NCI-H2196 treated with DMSO at 0.1 percent for 48 hours (cell line): ENCODE data around the gene TNIK.

Experiments used
- DNase-seq: peaks from one replicate; lab custom pipeline; 2025; ENCODE audit not compliant: unreplicated experiment; lab: John Stamatoyannopoulos, UW

Gene TNIK

DNA sequence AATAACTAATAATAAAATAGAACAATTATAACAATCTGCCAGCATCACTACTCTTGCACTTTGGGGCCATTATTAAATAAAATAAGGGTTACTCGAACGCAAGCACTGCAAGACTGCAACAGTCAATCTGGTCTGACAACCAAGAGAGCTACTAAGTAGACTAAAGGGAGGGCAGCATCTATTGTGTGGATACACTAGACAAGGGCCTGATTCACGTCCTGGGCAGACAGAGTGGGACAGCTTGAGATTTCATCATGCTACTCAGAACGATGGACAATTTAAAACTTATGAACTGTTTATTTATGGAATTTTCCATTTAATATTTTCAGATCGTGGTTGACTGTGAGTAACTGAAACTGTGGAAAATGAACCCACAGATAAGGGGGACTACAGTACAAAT is 39.5 kb downstream of the TNIK start:
- no peak for DNase-seq

DNA sequence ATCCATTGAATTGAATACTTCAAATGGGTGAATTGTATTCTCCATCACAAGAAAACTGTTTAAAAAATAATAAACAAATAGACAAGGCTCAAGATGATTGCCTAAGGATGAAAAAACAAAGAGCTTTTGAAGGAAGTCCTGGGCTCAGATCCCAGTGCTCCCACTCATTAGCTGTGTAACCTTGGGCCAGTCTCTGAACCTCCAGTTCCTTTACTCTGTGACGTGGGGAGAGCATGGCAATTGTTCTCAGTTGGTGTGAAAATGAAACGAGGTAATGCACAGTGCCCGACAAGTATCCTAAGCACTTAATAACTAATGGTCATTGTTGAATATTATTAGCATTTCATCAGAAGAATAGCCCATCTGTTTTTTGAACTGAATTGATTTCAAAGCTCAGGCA is 40.7 kb downstream of the TNIK start:
- DNase-seq, result no peak

DNA sequence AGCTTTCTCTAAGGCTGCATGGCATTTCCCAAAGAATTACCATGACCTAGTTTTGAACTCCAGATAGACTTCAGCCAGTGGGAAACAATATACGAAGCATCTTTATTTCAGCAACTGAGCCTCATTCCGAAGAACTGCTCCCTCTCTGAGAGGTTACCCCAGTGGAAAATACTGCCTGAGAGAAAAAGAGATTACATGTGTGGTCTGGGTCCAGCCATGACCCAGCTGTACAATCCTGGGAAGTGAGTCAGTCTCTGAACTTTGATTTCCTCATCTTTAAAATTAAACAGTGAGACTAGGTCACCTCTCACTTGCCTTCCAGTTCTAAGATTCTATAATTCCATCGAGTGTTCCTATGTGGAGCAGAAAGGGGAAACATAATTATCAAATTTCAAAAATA is 42.4 kb downstream of the TNIK start:
- DNase-seq, result no peak

GRCh38 chr3:171417137-171417536 is 43.1 kb downstream of the TNIK start:
- no peak for DNase-seq

- no peak for DNase-seq
These were observed 43.5 kb downstream of the TNIK start for GRCh38 chr3:171416666-171417065.

- DNase-seq, result no peak
These were observed 44.1 kb downstream of the TNIK start for GRCh38 chr3:171416061-171416460.

GRCh38 chr3:171415070-171415469 is 45.1 kb downstream of the TNIK start:
- DNase-seq, result no peak

GRCh38 chr3:171412473-171412872 is 47.7 kb downstream of the TNIK start:
- DNase-seq, result no peak

- no peak for DNase-seq
These were observed 48.2 kb downstream of the TNIK start for GRCh38 chr3:171412054-171412453.

GRCh38 chr3:171410186-171410585 is 50.0 kb downstream of the TNIK start:
- no peak for DNase-seq

DNA sequence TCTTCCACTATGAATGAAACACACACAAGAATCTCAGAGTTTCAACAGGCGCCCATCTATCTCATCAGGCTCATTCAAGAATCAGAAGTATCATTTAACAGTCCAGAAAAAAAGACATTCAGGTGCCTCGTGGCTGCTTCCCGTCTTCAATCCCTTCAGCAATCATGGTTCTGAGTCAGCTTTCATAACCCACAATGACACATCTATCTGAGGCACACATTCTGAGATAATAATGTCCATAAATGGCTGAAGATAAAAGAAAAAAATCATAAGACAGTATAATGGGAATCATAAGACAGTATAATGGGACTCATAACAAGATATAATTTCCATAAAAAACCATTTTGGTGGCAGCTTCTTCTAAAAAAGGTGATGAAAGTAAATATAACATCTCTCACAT is 52.4 kb downstream of the TNIK start:
- DNase-seq, result no peak

- no peak for DNase-seq
These were observed 55.7 kb downstream of the TNIK start for GRCh38 chr3:171404376-171404967.

- no peak for DNase-seq
These were observed 57.9 kb downstream of the TNIK start for GRCh38 chr3:171402281-171402680.

DNA sequence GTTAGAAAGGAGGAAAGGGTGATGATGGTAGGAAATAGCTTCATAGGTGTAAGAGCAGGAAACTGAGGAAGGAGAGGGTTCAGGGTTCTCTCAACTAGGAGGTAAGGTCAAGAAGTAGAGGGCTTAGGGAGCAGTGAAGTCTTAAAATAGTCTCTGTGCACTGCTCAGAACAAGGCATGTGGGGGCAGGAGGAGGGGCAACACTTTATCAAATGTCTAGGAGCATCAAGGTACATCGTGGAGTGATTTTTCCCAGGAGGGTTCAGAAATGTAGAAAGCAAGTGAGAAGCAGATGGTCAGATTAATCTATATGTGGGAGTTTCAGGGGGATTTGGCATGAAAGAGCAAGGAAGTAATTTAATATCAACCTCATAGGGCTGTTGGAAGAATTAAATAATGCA is 58.8 kb downstream of the TNIK start:
- DNase-seq, result no peak

DNA sequence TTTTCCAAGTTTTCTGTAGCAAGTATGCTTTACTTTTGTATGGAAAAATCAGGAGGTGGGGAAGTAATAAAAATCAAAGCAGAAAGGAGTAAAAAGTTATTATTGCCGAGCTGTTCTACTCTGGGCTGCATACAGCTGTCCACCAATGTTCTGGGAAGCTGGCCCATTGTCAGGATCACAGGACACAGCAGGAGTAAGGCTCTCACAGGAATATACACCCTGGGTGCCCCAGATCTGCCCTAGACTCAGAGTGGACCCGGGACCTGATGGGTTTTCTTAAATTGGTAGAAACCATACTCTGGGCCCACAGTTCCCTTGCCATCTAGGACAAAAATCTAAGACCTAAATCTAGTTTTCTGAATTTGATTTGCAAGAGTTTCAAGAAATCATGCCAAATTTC is 60.4 kb downstream of the TNIK start:
- DNase-seq, result no peak

- DNase-seq, result no peak
These were observed 61.9 kb downstream of the TNIK start for GRCh38 chr3:171398343-171398742.

- DNase-seq, result no peak
These were observed 63.1 kb downstream of the TNIK start for GRCh38 chr3:171397089-171397488.

DNA sequence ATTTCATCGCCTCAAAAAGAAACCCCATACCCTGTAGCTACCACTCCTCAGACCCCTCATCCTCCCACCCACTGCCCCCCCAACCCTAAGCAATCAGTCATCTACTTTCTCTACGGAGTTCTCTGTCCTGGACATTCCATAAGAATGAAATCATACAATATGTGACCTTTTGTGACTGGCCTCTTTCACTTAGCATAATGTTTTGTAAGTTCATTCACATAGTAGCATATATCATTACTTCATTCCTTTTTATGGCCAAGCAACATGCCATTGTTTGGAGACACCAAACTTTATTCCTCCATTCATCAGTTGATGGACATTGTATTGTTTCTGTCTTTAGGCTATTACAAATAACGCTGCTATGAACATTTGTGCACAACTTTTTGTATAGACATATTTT is 64.2 kb downstream of the TNIK start:
- DNase-seq, result no peak

DNA sequence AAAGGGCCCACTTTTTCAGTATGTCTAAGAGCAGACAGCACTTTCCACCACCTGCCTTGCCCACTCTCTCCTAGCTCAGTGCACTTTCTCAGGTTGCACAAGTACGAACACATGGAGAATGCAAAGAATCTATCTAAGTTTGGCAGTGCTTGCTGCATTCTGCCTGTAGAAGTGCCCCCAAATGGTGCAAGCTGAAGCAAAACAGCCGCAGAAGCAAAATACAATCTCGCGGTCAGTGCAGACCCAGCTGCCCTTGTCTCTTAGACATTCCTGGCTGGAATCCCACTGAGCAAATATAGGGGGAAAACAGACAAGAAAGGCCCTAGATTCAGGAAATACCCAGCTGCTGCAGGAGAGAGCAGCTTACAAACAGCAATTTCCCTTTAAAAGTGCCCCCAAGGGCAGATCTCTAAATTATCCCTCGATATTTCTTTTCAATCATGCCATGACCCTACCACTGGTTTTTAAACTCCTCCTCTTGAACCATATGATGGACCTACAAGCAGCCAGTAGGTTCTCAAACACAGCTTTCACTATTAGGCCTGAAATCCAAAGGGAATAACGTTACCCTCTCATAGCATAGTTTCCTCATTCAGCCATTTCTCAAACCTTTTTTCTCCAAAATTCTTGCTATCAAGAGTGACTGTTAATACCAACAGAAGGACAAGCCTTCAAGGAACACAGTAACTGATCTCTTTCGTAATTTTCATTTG is 67.0 kb downstream of the TNIK start:
- peak; percentile 63 for DNase-seq

DNA sequence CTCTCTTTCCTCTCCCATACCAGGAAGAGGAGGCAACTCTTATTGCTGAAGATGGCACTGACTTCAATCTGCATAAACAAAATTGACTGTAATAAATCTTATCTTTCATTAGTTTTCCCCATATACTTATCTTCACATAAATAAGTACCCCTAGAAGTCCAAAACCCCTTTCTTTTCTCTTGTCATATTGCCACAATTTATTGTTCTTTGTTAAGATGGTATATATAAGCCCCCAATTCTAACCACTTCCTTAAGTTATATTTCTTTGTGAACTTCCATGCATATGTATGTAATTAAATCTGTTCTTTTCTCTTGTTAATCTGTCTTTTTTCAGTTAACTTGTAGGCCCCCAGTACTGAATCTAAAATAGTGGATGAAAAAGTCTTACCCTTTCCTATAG is 68.8 kb downstream of the TNIK start:
- no peak for DNase-seq

DNA sequence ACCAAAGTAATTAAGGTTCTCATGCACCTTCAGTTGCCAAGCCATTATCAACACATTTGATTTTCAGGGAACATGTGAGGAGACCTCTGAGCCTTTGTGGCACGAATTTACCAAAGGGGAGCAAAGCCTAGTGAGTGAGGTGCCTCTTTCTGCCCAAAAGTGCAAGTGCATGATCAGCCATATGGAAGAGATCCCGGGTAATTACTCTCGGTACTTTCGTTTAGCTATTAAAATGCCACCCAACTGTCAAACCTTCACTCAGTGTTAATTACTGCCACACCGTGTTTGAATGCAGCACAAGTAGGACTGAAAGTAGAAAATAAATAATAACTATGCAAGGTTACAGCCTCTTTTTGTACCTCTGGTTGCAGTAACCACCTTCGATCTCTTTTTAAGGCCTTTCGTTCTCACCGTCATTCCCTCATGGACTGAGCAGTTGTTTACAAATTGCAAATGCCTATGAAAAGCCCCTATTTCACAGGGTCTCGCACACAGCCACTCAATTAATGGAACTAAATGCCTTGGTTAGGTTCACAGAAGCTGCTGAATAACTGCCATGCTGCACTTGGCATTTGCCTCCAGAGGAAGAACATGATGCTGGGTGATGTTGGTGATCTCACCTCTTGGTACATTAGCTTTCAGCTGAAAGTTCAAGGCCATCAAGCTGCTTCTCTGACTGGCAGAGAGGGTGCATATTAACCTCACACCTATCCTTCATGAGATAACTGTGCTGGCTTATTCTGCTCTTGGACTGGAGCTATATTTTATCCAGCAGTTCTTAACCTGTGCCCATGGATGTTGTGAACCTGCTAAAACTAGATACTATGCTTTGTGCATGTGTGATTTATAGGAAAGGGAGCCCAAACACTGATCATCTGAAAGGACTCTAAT is 69.9 kb downstream of the TNIK start:
- DNase-seq, result no peak

- no peak for DNase-seq
These were observed 70.7 kb downstream of the TNIK start for GRCh38 chr3:171389491-171389890.
